PC-3 (cell line): ENCODE results near the gene MYL10. TPM values are rescaled to one million over a fixed set of nuclear protein-coding genes. Genes with fewer than 3 reads are reported as not detected.

ENCODE experiments used
- ATAC-seq: fragments of 200-7000 bp; cut with Tn5 transposase; 2 replicates; pipeline ENCODE4 v1.9.1; 2020; ENCODE audit warnings: mild to moderate bottlenecking, moderate library complexity
- BruUV-seq: library from RNA; stranded (reverse); fragments of 400-500 nt; replicated peaks from 2 replicates; lab custom pipeline; 2021; lab: Mats Ljungman, UMichigan
- CTCF ChIA-PET: fragments of 300-600 bp; sonication (Branson Sonifier 250); formaldehyde crosslinking; loops from one replicate; lab custom pipeline; 2022; ENCODE audit warnings: antibody characterized with exemption; lab: Charles Lee
- POLR2A ChIA-PET: fragments of 300-600 bp; sonication (Branson Sonifier 250); formaldehyde crosslinking; loops from one replicate; lab custom pipeline; 2022; ENCODE audit warnings: antibody characterized with exemption; ENCODE audit not compliant: unreplicated experiment; lab: Charles Lee
- DNase-seq: peaks from one replicate; pipeline ENCODE4 v3.0.0-alpha.2; 2015
- H2AFZ ChIP-seq: fragments of 300-600 bp; sonication (generic); 2 replicates; pipeline ENCODE4 v1.6.0; 2016; ENCODE audit warnings: antibody characterized with exemption, low read length
- H3F3A ChIP-seq: fragments of 300-600 bp; sonication (generic); one replicate; pipeline ENCODE4 v1.6.0; 2017; ENCODE audit warnings: antibody characterized with exemption, low read length, control low read depth, mild to moderate bottlenecking; ENCODE audit not compliant: unreplicated experiment
- H3K27ac ChIP-seq: fragments of 300-600 bp; sonication (generic); 2 replicates; pipeline ENCODE4 v1.5.1; 2016; ENCODE audit warnings: mild to moderate bottlenecking, low read length
- H3K27me3 ChIP-seq: fragments of 300-600 bp; sonication (generic); 2 replicates; pipeline ENCODE4 v1.6.1; 2016; ENCODE audit warnings: low read length, mixed read lengths
- H3K36me3 ChIP-seq: fragments of 300-600 bp; sonication (generic); 2 replicates; pipeline ENCODE4 v1.6.1; 2016; ENCODE audit warnings: low read depth, mixed run types, low read length, mixed read lengths
- H3K4me1 ChIP-seq: fragments of 300-600 bp; sonication (generic); 2 replicates; pipeline ENCODE4 v1.5.1; 2016; ENCODE audit warnings: low read length; ENCODE audit not compliant: insufficient read depth
- H3K4me2 ChIP-seq: fragments of 300-600 bp; sonication (generic); 2 replicates; pipeline ENCODE4 v1.6.0; 2016; ENCODE audit warnings: low read length
- H3K4me3 ChIP-seq: fragments of 300-600 bp; sonication (generic); 2 replicates; pipeline ENCODE4 v1.5.1; 2016; ENCODE audit warnings: mild to moderate bottlenecking, low read length, mixed read lengths
- H3K79me2 ChIP-seq: fragments of 300-600 bp; sonication (generic); 2 replicates; pipeline ENCODE4 v1.6.1; 2017; ENCODE audit warnings: low read length, mixed read lengths
- H3K9ac ChIP-seq: fragments of 300-600 bp; sonication (generic); 2 replicates; pipeline ENCODE4 v1.6.0; 2016; ENCODE audit warnings: mild to moderate bottlenecking, low read length
- H3K9me2 ChIP-seq: fragments of 300-600 bp; sonication (generic); replicated peaks from 2 replicates; pipeline ENCODE4 v1.6.1; 2016; ENCODE audit warnings: mixed run types, low read length, mixed read lengths
- H3K9me3 ChIP-seq: fragments of 300-600 bp; sonication (generic); 2 replicates; pipeline ENCODE4 v1.6.1; 2016; ENCODE audit warnings: low read length, mixed read lengths
- H4K20me1 ChIP-seq: fragments of 300-600 bp; sonication (generic); 2 replicates; pipeline ENCODE4 v1.6.1; 2016; ENCODE audit warnings: low read length, mixed read lengths
- EZH2 ChIP-seq: fragments of 300-600 bp; sonication (generic); IDR thresholded peaks from one replicate; pipeline ENCODE4 v1.6.1; 2017; ENCODE audit warnings: antibody characterized with exemption, mild to moderate bottlenecking, low read length; ENCODE audit not compliant: unreplicated experiment
- EZH2phosphoT487 ChIP-seq: fragments of 300-600 bp; sonication (generic); IDR thresholded peaks from 2 replicates; pipeline ENCODE4 v1.6.1; 2018; ENCODE audit warnings: mild to moderate bottlenecking, antibody characterized with exemption, low read length, borderline replicate concordance
- intact Hi-C: fragments of 100-400 bp; cut with micrococcal nuclease; formaldehyde crosslinking; loops from 2 replicates; pipeline ENCODE4 v1.9.0; 2023
- total RNA-seq: library from RNA; depleted of rRNA; stranded (reverse); fragments of >200 nt; gene quantifications from 2 replicates; pipeline ENCODE4 v1.2.3, GENCODE V29; 2014
- TF ChIP-seq, protein P1 (sequence below): fragments of 300-600 bp; sonication (generic); conservative IDR thresholded peaks from 2 replicates; pipeline ENCODE4 v1.5.1; 2017; ENCODE audit warnings: antibody characterized with exemption, low read depth, mild to moderate bottlenecking, low read length

Gene MYL10
- total RNA-seq, 1 experiment from 2014 or later, result 0.69 TPM

GRCh38 chr7:101618916-101619315 lies 10.2 kb downstream of the MYL10 start:
- H3K9ac ChIP-seq, result no peak overlapping the region
- TF ChIP-seq, protein P1, sequence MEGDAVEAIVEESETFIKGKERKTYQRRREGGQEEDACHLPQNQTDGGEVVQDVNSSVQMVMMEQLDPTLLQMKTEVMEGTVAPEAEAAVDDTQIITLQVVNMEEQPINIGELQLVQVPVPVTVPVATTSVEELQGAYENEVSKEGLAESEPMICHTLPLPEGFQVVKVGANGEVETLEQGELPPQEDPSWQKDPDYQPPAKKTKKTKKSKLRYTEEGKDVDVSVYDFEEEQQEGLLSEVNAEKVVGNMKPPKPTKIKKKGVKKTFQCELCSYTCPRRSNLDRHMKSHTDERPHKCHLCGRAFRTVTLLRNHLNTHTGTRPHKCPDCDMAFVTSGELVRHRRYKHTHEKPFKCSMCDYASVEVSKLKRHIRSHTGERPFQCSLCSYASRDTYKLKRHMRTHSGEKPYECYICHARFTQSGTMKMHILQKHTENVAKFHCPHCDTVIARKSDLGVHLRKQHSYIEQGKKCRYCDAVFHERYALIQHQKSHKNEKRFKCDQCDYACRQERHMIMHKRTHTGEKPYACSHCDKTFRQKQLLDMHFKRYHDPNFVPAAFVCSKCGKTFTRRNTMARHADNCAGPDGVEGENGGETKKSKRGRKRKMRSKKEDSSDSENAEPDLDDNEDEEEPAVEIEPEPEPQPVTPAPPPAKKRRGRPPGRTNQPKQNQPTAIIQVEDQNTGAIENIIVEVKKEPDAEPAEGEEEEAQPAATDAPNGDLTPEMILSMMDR, result no peak
- TF ChIP-seq EZH2phosphoT487 (no peak), EZH2 (no peak)
- intact Hi-C loops, result no loop called here
- no peaks in the 10 kb centered on the region for H3K27me3 ChIP-seq
- H3K27ac ChIP-seq, result no peak overlapping the region
- H3K9me3 ChIP-seq, result no peaks in the 10 kb centered on the region
- BruUV-seq, result no TSS peak
- H3K9me2 ChIP-seq, result no peaks in the 10 kb centered on the region
- no peaks in the 10 kb centered on the region for H4K20me1 ChIP-seq
- no peak overlapping the region for H3K4me3 ChIP-seq
- no peak for DNase-seq
- no peaks in the 10 kb centered on the region for H3K36me3 ChIP-seq
- no peaks in the 10 kb centered on the region for H3K79me2 ChIP-seq
- POLR2A ChIA-PET, result no interaction called here
- no peak overlapping the region for H3K4me2 ChIP-seq
- CTCF ChIA-PET, result no interaction called here
- peaks cover 11% of the 10 kb centered on the region for H3K4me1 ChIP-seq
- no peaks in the 10 kb centered on the region for H3F3A ChIP-seq
- H2AFZ ChIP-seq, result no peak overlapping the region
- peak; percentile 35; the same call in 1 of the 2 replicates for ATAC-seq

DNA sequence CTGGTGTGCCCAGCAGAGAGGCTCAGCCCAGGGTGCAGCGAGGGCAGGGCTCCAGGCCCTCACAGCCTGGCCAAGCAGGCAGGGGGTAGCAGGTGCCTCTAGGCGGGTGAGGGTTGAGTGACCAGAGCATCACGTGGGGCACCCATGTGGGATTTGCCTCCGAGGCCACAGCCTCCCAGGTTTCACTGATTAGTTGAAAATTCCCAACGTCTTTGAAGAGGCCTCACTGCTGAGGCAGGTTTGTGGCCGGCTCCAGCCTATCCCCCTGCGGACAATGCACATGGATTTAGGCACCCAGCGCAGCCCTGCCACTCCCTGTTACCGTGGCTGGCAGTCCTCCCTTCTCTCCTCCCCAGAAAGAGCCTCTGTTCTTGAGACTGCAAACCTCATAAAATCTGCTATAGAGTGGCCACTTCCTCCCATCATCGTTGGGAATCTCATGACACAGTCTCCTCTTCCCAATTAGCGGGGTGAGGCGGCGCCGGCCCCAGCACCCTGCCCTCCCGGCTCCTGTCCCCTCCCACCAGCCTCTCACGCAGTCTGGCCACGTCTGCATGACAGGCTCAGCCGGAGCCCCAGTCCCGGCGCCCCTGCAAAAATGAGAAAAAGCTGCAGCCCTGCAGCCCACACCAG lies 10.8 kb downstream of the MYL10 start:
- DNase-seq (no peak), ATAC-seq (peak; percentile 54)
- Histone ChIP-seq H3K79me2 (no peaks in the 10 kb centered on the region), H3K4me1 (peaks cover 11% of the 10 kb centered on the region), H3K9me2 (no peaks in the 10 kb centered on the region), H4K20me1 (no peaks in the 10 kb centered on the region), H3K9me3 (no peaks in the 10 kb centered on the region), H3K27me3 (no peaks in the 10 kb centered on the region), H3F3A (no peaks in the 10 kb centered on the region), H3K9ac (no peak overlapping the region), H3K36me3 (no peaks in the 10 kb centered on the region), H3K27ac (no peak overlapping the region), H2AFZ (no peak overlapping the region), H3K4me3 (no peak overlapping the region), H3K4me2 (no peak overlapping the region)
- no TSS peak for BruUV-seq
- TF ChIP-seq, protein P1, result no peak
- no peak for TF ChIP-seq EZH2phosphoT487
- no peak for TF ChIP-seq EZH2
- intact Hi-C loops, result no loop called here
- POLR2A ChIA-PET, result no interaction called here
- CTCF ChIA-PET, result no interaction called here

- DNase-seq (no peak), ATAC-seq (no peak)
- Histone ChIP-seq H3K4me3 (no peak overlapping the region), H3F3A (no peaks in the 10 kb centered on the region), H3K4me1 (peaks cover 11% of the 10 kb centered on the region), H3K27ac (no peak overlapping the region), H3K4me2 (no peak overlapping the region), H3K9me3 (no peaks in the 10 kb centered on the region), H2AFZ (no peak overlapping the region), H3K9me2 (no peaks in the 10 kb centered on the region), H3K36me3 (no peaks in the 10 kb centered on the region), H3K79me2 (no peaks in the 10 kb centered on the region), H3K27me3 (no peaks in the 10 kb centered on the region), H3K9ac (no peak overlapping the region), H4K20me1 (no peaks in the 10 kb centered on the region)
- no TSS peak for BruUV-seq
- ChIA-PET CTCF (no interaction called here), POLR2A (no interaction called here)
- TF ChIP-seq EZH2phosphoT487, result no peak
- TF ChIP-seq EZH2, result no peak
- TF ChIP-seq, protein P1, result no peak
- intact Hi-C loops, result no loop called here
Measured at GRCh38 chr7:101617451-101618206, 11.5 kb downstream of the MYL10 start.
